ENCODE results near the gene FOS.
A peak's percentile ranks its signal among the peaks of the same experiment; 100 is the strongest.

The FOS gene

GRCh38 chr14:75291331-75291730 is 12.7 kb downstream of the FOS start:
- no peak overlapping the region for H3K27ac ChIP-seq
- no peak for TF ChIP-seq CTCF (conservative IDR thresholded peaks at IDR 0.05; ENCODE audit: low read depth)
- CTCF ChIA-PET = interaction anchor here (0.6 kb wide), 2 partner anchors 128 to 829 kb away, joined by 3 read pairs; no protein-coding TSS in a partner anchor
- POLR2A ChIA-PET (ENCODE audit: low non-redundant PET) = interaction anchor here (0.6 kb wide), 1 partner anchor 10 kb away, joined by 3 read pairs; no protein-coding TSS in a partner anchor
- DNase-seq (ENCODE audit: low spot score) = no peak

- no peak for DNase-seq (ENCODE audit: low spot score)
- ChIA-PET POLR2A (ENCODE audit: low non-redundant PET) (no interaction called here), CTCF (interaction anchor here (0.6 to 0.7 kb wide), 2 partner anchors 306 to 1792 kb away, joined by 4 to 6 read pairs; no protein-coding TSS in a partner anchor)
- H3K27ac ChIP-seq = peak overlapping the region; percentile 7; the same call in 1 of the 2 replicates
- no peak for TF ChIP-seq CTCF (conservative IDR thresholded peaks at IDR 0.05; ENCODE audit: low read depth)
Measured at GRCh38 chr14:75292101-75292563, 13.5 kb downstream of the FOS start.

DNA sequence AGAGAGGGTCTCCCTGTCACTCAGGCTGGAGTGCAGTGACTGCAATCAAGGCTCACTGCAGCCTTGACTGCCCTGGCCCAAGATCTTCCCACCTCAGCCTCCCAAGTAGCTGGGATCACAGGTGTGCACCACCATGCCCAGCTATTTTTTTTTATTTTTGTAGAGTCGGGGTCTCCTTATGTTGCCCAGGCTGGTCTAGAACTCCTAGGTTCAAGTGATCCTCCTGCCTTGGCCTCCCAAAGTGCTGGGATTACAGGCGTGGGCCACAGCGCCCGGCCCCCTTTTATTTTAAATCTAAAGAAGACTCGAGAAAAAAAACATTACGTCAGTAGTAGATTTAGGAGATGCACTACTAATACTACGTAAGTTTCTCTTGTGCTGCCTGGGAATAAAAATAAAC is 14.3 kb downstream of the FOS start:
- no peak for DNase-seq (ENCODE audit: low spot score)
- ChIA-PET POLR2A (ENCODE audit: low non-redundant PET) (no interaction called here), CTCF (interaction anchor here (0.6 kb wide), 1 partner anchor 307 kb away, joined by 6 read pairs; no protein-coding TSS in a partner anchor)
- 0 out of 2 replicates have a peak overlapping the region, but pooled peaks have one; percentile 94 for H3K27ac ChIP-seq
- no peak for TF ChIP-seq CTCF (conservative IDR thresholded peaks at IDR 0.05; ENCODE audit: low read depth)

DNA sequence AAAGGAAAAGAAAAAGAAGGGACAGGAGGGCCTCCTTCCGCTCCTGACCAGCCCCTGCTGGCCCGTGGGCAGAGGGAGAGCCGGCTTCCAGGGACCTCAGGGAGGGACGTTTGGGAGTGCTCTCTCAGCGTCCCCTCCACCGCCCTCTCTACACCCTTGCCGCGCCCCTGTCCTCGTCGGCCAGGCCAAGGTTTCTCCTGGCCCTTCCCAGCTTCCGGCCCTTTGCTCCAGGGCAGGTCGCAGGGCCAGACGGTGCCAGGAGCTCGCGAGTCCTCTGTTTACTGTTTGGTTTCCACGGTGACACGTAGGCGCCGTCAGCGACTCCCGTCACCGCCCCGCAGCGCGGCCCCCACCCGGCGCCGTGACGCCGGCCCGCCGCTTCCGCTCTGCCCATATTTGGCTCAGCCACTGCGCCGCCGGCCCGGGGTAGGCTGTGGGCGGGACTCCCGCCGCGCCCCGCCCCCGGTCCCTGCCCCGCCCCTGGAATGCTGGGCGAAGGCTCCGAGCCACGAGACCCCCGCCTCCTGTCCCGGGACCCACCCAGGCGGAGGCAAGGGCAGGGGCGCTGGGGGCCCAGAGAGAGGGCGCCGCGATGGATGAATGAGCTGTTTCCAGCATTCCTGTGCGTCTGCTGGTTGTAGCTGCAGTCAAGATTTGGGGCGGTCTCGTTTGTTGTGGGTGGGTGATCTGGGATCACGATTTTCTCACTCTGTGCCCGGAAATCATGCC is 15.5 kb downstream of the FOS start:
- TF ChIP-seq CTCF (conservative IDR thresholded peaks at IDR 0.05; ENCODE audit: low read depth) = no peak
- CTCF ChIA-PET = interaction anchor here (0.5 to 0.8 kb wide), 3 partner anchors 13 to 146 kb away, joined by 3 to 4 read pairs (median 3); no protein-coding TSS in a partner anchor
- POLR2A ChIA-PET (ENCODE audit: low non-redundant PET) = interaction anchor here (0.7 to 0.8 kb wide), 2 partner anchors 106 to 1238 kb away, joined by 7 to 9 read pairs; no protein-coding TSS in a partner anchor
- peak overlapping the region; percentile 94 for H3K27ac ChIP-seq
- peak; percentile 99 for DNase-seq (ENCODE audit: low spot score)

DNA sequence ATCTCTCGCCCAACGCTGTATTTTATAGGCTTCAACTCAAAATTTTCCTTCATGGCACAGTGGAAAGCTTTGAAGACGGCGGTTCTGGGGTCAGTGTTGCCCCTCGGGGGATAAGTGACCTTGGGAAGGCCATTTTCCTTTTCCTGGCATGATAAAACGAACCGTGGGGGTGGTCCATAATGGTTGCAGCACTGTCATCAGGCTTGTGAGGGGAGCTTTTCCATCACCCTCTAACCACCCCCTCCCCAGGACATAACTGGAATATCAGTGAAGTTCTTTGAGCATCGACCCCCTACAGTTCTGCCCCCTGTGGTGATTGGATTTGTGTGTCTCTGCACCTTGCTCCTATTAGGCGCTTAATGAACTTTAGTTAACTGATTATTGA is 16.0 kb downstream of the FOS start:
- CTCF ChIA-PET = interaction anchor here (0.5 to 1.0 kb wide), 4 partner anchors 18 to 147 kb away, joined by 3 to 4 read pairs (median 3); no protein-coding TSS in a partner anchor
- TF ChIP-seq CTCF (conservative IDR thresholded peaks at IDR 0.05; ENCODE audit: low read depth) = peak; percentile 20; the same call in 1 of the 2 replicates
- peak overlapping the region; percentile 94 for H3K27ac ChIP-seq
- POLR2A ChIA-PET (ENCODE audit: low non-redundant PET) = interaction anchor here (0.8 kb wide), 1 partner anchor 106 kb away, joined by 7 read pairs; no protein-coding TSS in a partner anchor
- peak; percentile 24 for DNase-seq (ENCODE audit: low spot score)

- POLR2A ChIA-PET (ENCODE audit: low non-redundant PET) = no interaction called here
- no peak for TF ChIP-seq CTCF (conservative IDR thresholded peaks at IDR 0.05; ENCODE audit: low read depth)
- CTCF ChIA-PET = interaction anchor here (0.6 to 1.6 kb wide), 7 partner anchors 13 to 161 kb away, joined by 3 to 10 read pairs (median 4); no protein-coding TSS in a partner anchor
- DNase-seq (ENCODE audit: low spot score) = peak; percentile 67
- H3K27ac ChIP-seq = peak overlapping the region; percentile 94
Measured at GRCh38 chr14:75295061-75295461, 16.4 kb downstream of the FOS start.

All from RWPE1 (cell line).